Liver (tissue), 9 donors: ENCODE data around the gene L3MBTL1. TPM values are rescaled to one million over a fixed set of nuclear protein-coding genes. Genes with fewer than 3 reads are reported as not detected.

Experiments used
- DNase-seq: peaks from one replicate; pipeline ENCODE4 v3.0.0-alpha.2; 2017; ENCODE audit warnings: low spot score
- H3K27ac ChIP-seq, 2 donors: one replicate each; pipeline ENCODE4 v1.7.0; 2013; ENCODE audit warnings: inconsistent platforms in 2 of 2, low read length in 2 of 2, control low read depth in 1 of 2, low read depth in 1 of 2, mild to moderate bottlenecking in 1 of 2
- H3K27me3 ChIP-seq, 4 donors: one replicate each; pipeline versions ENCODE4 v1.6.1 to v1.7.0; 2013; ENCODE audit warnings: low read length in 3 of 4, inconsistent platforms in 1 of 4, mild to moderate bottlenecking in 1 of 4, moderate library complexity in 1 of 4; ENCODE audit not compliant: control insufficient read depth in 4 of 4, insufficient read depth in 4 of 4
- H3K36me3 ChIP-seq, 4 donors: one replicate each; pipeline versions ENCODE4 v1.6.1 to v1.7.0; 2013; ENCODE audit warnings: low read length in 3 of 4, mild to moderate bottlenecking in 3 of 4, low read depth in 1 of 4, moderate library complexity in 1 of 4; ENCODE audit not compliant: control insufficient read depth in 4 of 4, insufficient read depth in 3 of 4
- H3K4me1 ChIP-seq, 4 donors: one replicate each; pipeline versions ENCODE4 v1.6.1 to v1.7.0; 2013; ENCODE audit warnings: low read length in 3 of 4, mild to moderate bottlenecking in 3 of 4, moderate library complexity in 1 of 4; ENCODE audit not compliant: control insufficient read depth in 4 of 4, insufficient read depth in 4 of 4
- H3K4me3 ChIP-seq, 3 donors: one replicate each; pipeline versions ENCODE4 v1.6.1 to v1.7.0; 2013; ENCODE audit warnings: low read length in 3 of 3, control low read depth in 1 of 3, low read depth in 1 of 3, mild to moderate bottlenecking in 1 of 3
- H3K9ac ChIP-seq, 2 donors: one replicate each; pipeline ENCODE4 v1.7.0; 2013; ENCODE audit warnings: low read length in 2 of 2, mild to moderate bottlenecking in 2 of 2, moderate library complexity in 2 of 2, control low read depth in 1 of 2, low read depth in 1 of 2
- H3K9me3 ChIP-seq, 4 donors: one replicate each; pipeline versions ENCODE4 v1.6.1 to v1.7.0; 2013; ENCODE audit warnings: low read length in 3 of 4; ENCODE audit not compliant: control insufficient read depth in 4 of 4
- EGR1 ChIP-seq, 2 donors: IDR thresholded peaks; 2 replicates each; pipeline ENCODE4 v1.6.1; 2016 to 2018; ENCODE audit warnings: antibody characterized with exemption in 2 of 2, low read depth in 2 of 2
- FOXA1 ChIP-seq: IDR thresholded peaks from 2 replicates; pipeline ENCODE4 v1.6.1; 2016; ENCODE audit warnings: antibody characterized with exemption
- FOXA2 ChIP-seq: IDR thresholded peaks from 2 replicates; pipeline ENCODE4 v1.6.1; 2016; ENCODE audit warnings: antibody characterized with exemption
- GABPA ChIP-seq, 2 donors: IDR thresholded peaks in 1 of 2; conservative IDR thresholded peaks in 1 of 2; 2 replicates each; pipeline ENCODE4 v1.6.1; 2016; ENCODE audit warnings: antibody characterized with exemption in 2 of 2, mild to moderate bottlenecking in 1 of 2, moderate library complexity in 1 of 2
- HNF4A ChIP-seq, 2 donors: conservative IDR thresholded peaks; 2 replicates each; pipeline ENCODE4 v1.6.1; 2016; ENCODE audit warnings: antibody characterized with exemption in 2 of 2, mild to moderate bottlenecking in 2 of 2
- HNF4G ChIP-seq: IDR thresholded peaks from 2 replicates; pipeline ENCODE4 v1.6.1; 2016; ENCODE audit warnings: antibody characterized with exemption
- JUND ChIP-seq, 2 donors: IDR thresholded peaks; 2 replicates each; pipeline ENCODE4 v1.6.1; 2016; ENCODE audit warnings: antibody characterized with exemption in 2 of 2
- NR2F2 ChIP-seq: IDR thresholded peaks from 2 replicates; pipeline ENCODE4 v1.6.1; 2016; ENCODE audit warnings: antibody characterized with exemption
- RAD21 ChIP-seq, 2 donors: IDR thresholded peaks; 2 replicates each; pipeline ENCODE4 v1.6.1; 2016; ENCODE audit warnings: antibody characterized with exemption in 2 of 2, mild to moderate bottlenecking in 2 of 2
- SP1 ChIP-seq: IDR thresholded peaks from 2 replicates; pipeline ENCODE4 v1.6.1; 2018; ENCODE audit warnings: antibody characterized with exemption, mild to moderate bottlenecking
- TAF1 ChIP-seq: conservative IDR thresholded peaks from 2 replicates; pipeline ENCODE4 v1.6.1; 2016; ENCODE audit warnings: antibody characterized with exemption, mild to moderate bottlenecking
- YY1 ChIP-seq: IDR thresholded peaks from 2 replicates; pipeline ENCODE4 v1.6.1; 2016; ENCODE audit warnings: antibody characterized with exemption, mild to moderate bottlenecking
- WGBS: extraction: QIAGEN DNeasy Blood & Tissue Kit; methylation state at CpG from one replicate; pipeline ENCODE4 v1.1.7; 2013; 5-methylcytosine and 5-hydroxymethylcytosine counted together
- polyA plus RNA-seq, 2 donors: library from polyadenylated mRNA; stranded (reverse) in 1 of 2; unstranded in 1 of 2; fragments of 200-250 nt in 1 of 2; fragments of >200 nt in 1 of 2; fragmentation: Nextera tagmentation in 1 of 2; extraction: Ambion mirVana in 1 of 2; gene quantifications; one replicate each; pipeline versions ENCODE4 v1.2.1 to v1.2.3, GENCODE V29; 2013 to 2015
- total RNA-seq, 2 donors: library from RNA; depleted of rRNA; stranded (reverse); fragments of >200 nt; gene quantifications; one replicate each; pipeline ENCODE4 v1.2.3, GENCODE V29; 2014
- TF ChIP-seq, protein P1 (sequence below): fragments of 150-350 bp; IDR thresholded peaks from 2 replicates; pipeline ENCODE4 v1.5.1; 2017; ENCODE audit warnings: improper control_type of control experiment, low read depth, low read length; ENCODE audit not compliant: missing input control
- TF ChIP-seq, protein P2 (sequence below): IDR thresholded peaks from 2 replicates; pipeline ENCODE4 v1.6.1; 2016; ENCODE audit warnings: antibody characterized with exemption, mild to moderate bottlenecking
- TF ChIP-seq, protein P3 (sequence below): IDR thresholded peaks from 2 replicates; pipeline ENCODE4 v1.6.1; 2016; ENCODE audit warnings: antibody characterized with exemption
- donor health status: healthy.
- donor health status: healthy.
- donor health status: healthy.
- donor health status: healthy.
- donor health status: healthy.

Gene L3MBTL1
- total and polyA plus RNA-seq, 4 donors: 0.45 to 5.6 (median 2.0) TPM

DNA sequence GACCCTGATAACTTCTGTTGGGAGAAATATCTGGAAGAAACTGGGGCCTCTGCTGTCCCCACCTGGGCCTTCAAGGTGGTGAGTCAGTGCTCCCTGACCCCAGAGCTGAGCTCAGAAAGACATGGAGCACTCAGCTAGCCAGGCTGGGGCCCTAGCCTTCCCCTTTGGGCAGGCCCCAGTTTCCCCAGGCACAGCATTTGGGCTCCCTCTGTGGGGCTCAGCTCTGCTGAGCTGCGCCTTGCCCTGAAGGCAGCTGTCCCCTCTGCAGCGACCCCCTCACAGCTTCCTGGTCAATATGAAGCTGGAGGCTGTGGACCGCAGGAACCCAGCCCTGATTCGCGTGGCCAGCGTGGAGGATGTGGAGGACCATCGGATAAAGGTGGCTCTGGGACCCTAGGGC, 26.5 kb downstream of the L3MBTL1 start:
- Histone ChIP-seq H3K36me3 (no peaks in the 10 kb centered on the region), H3K4me3 (no peak overlapping the region), H3K9ac (no peak overlapping the region), H3K4me1 (peaks cover 6 to 11% (median 9%) of the 10 kb centered on the region in 4 donors), H3K27me3 (no peaks in the 10 kb centered on the region), H3K27ac (no peak overlapping the region), H3K9me3 (no peaks in the 10 kb centered on the region)
- no peak for TF ChIP-seq FOXA1
- no peak for TF ChIP-seq FOXA2
- TF ChIP-seq GABPA (IDR thresholded peaks at IDR 0.05 in 1 of 2, conservative IDR thresholded peaks at IDR 0.05 in 1 of 2): no peak
- TF ChIP-seq, protein P1, sequence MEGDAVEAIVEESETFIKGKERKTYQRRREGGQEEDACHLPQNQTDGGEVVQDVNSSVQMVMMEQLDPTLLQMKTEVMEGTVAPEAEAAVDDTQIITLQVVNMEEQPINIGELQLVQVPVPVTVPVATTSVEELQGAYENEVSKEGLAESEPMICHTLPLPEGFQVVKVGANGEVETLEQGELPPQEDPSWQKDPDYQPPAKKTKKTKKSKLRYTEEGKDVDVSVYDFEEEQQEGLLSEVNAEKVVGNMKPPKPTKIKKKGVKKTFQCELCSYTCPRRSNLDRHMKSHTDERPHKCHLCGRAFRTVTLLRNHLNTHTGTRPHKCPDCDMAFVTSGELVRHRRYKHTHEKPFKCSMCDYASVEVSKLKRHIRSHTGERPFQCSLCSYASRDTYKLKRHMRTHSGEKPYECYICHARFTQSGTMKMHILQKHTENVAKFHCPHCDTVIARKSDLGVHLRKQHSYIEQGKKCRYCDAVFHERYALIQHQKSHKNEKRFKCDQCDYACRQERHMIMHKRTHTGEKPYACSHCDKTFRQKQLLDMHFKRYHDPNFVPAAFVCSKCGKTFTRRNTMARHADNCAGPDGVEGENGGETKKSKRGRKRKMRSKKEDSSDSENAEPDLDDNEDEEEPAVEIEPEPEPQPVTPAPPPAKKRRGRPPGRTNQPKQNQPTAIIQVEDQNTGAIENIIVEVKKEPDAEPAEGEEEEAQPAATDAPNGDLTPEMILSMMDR: no peak
- TF ChIP-seq JUND (IDR thresholded peaks at IDR 0.05): no peak
- no peak for TF ChIP-seq RAD21 (IDR thresholded peaks at IDR 0.05)
- no peak for DNase-seq
- WGBS: 97% methylated on average over 7 of the region's 7 CpGs

DNA sequence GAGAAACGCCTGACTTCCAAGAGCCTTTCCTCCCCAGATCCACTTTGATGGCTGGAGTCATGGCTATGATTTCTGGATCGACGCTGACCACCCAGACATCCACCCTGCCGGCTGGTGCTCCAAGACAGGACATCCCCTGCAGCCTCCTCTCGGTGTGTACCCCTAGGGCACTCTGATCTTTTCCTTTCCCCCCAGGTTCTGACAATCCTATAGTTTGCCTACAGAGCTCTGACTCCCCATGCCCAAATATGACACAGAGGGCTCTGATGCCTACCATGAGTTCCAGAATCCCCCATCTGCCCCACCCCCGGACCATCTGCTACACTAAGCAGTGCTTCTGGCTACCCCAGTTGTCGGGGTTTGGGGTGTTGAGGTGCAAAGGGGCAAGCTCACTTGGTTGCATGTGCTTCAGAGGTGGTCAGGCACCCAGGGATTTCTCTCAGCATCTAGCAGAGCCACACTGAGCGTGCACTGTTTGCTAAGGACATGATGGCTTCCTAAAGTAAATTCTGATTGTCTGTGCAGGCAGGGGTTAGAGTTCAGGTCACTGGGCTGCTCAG, 27.4 kb downstream of the L3MBTL1 start:
- H3K27ac ChIP-seq: no peak overlapping the region
- no peak overlapping the region for H3K9ac ChIP-seq
- TF ChIP-seq FOXA2 (no peak), JUND (IDR thresholded peaks at IDR 0.05) (no peak), HNF4A (conservative IDR thresholded peaks at IDR 0.05) (no peak), SP1 (no peak), TAF1 (no peak), NR2F2 (no peak), EGR1 (IDR thresholded peaks at IDR 0.05; ENCODE audit: low read depth in 2 of 2) (no peak), RAD21 (IDR thresholded peaks at IDR 0.05) (no peak), YY1 (no peak), GABPA (IDR thresholded peaks at IDR 0.05 in 1 of 2, conservative IDR thresholded peaks at IDR 0.05 in 1 of 2) (no peak), FOXA1 (no peak), HNF4G (no peak)
- TF ChIP-seq, protein P2, sequence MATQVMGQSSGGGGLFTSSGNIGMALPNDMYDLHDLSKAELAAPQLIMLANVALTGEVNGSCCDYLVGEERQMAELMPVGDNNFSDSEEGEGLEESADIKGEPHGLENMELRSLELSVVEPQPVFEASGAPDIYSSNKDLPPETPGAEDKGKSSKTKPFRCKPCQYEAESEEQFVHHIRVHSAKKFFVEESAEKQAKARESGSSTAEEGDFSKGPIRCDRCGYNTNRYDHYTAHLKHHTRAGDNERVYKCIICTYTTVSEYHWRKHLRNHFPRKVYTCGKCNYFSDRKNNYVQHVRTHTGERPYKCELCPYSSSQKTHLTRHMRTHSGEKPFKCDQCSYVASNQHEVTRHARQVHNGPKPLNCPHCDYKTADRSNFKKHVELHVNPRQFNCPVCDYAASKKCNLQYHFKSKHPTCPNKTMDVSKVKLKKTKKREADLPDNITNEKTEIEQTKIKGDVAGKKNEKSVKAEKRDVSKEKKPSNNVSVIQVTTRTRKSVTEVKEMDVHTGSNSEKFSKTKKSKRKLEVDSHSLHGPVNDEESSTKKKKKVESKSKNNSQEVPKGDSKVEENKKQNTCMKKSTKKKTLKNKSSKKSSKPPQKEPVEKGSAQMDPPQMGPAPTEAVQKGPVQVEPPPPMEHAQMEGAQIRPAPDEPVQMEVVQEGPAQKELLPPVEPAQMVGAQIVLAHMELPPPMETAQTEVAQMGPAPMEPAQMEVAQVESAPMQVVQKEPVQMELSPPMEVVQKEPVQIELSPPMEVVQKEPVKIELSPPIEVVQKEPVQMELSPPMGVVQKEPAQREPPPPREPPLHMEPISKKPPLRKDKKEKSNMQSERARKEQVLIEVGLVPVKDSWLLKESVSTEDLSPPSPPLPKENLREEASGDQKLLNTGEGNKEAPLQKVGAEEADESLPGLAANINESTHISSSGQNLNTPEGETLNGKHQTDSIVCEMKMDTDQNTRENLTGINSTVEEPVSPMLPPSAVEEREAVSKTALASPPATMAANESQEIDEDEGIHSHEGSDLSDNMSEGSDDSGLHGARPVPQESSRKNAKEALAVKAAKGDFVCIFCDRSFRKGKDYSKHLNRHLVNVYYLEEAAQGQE: no peak
- TF ChIP-seq, protein P3, sequence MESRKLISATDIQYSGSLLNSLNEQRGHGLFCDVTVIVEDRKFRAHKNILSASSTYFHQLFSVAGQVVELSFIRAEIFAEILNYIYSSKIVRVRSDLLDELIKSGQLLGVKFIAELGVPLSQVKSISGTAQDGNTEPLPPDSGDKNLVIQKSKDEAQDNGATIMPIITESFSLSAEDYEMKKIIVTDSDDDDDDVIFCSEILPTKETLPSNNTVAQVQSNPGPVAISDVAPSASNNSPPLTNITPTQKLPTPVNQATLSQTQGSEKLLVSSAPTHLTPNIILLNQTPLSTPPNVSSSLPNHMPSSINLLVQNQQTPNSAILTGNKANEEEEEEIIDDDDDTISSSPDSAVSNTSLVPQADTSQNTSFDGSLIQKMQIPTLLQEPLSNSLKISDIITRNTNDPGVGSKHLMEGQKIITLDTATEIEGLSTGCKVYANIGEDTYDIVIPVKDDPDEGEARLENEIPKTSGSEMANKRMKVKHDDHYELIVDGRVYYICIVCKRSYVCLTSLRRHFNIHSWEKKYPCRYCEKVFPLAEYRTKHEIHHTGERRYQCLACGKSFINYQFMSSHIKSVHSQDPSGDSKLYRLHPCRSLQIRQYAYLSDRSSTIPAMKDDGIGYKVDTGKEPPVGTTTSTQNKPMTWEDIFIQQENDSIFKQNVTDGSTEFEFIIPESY: no peak
- H3K9me3 ChIP-seq: no peaks in the 10 kb centered on the region
- 92% methylated on average over 8 of the region's 8 CpGs for WGBS
- peaks cover 9 to 20% (median 15%) of the 10 kb centered on the region in 4 donors for H3K4me1 ChIP-seq
- H3K36me3 ChIP-seq: no peaks in the 10 kb centered on the region
- H3K27me3 ChIP-seq: no peaks in the 10 kb centered on the region
- DNase-seq: no peak
- H3K4me3 ChIP-seq: no peak overlapping the region
